Measurements from ENCODE around the gene EDA2R.

Gene EDA2R

GRCh38 chrX:66677430-66677829 is 38.6 kb upstream of the EDA2R start:
- Histone ChIP-seq H3F3A (ENCODE audit: low read depth) (no peaks in the 10 kb centered on the region), H4K20me1 (ENCODE audit: insufficient read depth, low read length, poor library complexity, severe bottlenecking) (no peaks in the 10 kb centered on the region), H3K79me2 (ENCODE audit: insufficient read depth, low read length) (no peaks in the 10 kb centered on the region), H3K9me3 (ENCODE audit: insufficient read depth, low read depth, low read length) (no peaks in the 10 kb centered on the region), H3K4me3 (ENCODE audit: low read length, poor library complexity, severe bottlenecking) (no peak overlapping the region), H3K27me3 (ENCODE audit: insufficient read depth, low read length, poor library complexity, severe bottlenecking) (no peaks in the 10 kb centered on the region), H2AFZ (ENCODE audit: low read length) (no peak overlapping the region), H3K4me2 (ENCODE audit: low read depth, low read length, poor library complexity, severe bottlenecking) (no peak overlapping the region), H3K4me1 (ENCODE audit: insufficient read depth, low read length, poor library complexity, severe bottlenecking) (no peaks in the 10 kb centered on the region), H3K9ac (ENCODE audit: low read depth, low read length, poor library complexity, severe bottlenecking) (no peak overlapping the region), H3K9me2 (replicated peaks; ENCODE audit: low read depth, low read length) (no peaks in the 10 kb centered on the region), H3K36me3 (ENCODE audit: insufficient read depth, low read length) (no peaks in the 10 kb centered on the region)
- TF ChIP-seq EZH2phosphoT487 (IDR thresholded peaks at IDR 0.05; ENCODE audit: borderline replicate concordance) (no peak), CTCF (conservative IDR thresholded peaks at IDR 0.05; ENCODE audit: low read length) (no peak)

- H3K36me3 ChIP-seq (ENCODE audit: insufficient read depth, low read length), result no peaks in the 10 kb centered on the region
- no peak overlapping the region for H3K4me2 ChIP-seq (ENCODE audit: low read depth, low read length, poor library complexity, severe bottlenecking)
- H3K9me2 ChIP-seq (replicated peaks; ENCODE audit: low read depth, low read length), result no peaks in the 10 kb centered on the region
- no peak overlapping the region for H3K4me3 ChIP-seq (ENCODE audit: low read length, poor library complexity, severe bottlenecking)
- H3K27me3 ChIP-seq (ENCODE audit: insufficient read depth, low read length, poor library complexity, severe bottlenecking), result no peaks in the 10 kb centered on the region
- no peaks in the 10 kb centered on the region for H3K4me1 ChIP-seq (ENCODE audit: insufficient read depth, low read length, poor library complexity, severe bottlenecking)
- H3K9me3 ChIP-seq (ENCODE audit: insufficient read depth, low read depth, low read length), result no peaks in the 10 kb centered on the region
- no peak overlapping the region for H2AFZ ChIP-seq (ENCODE audit: low read length)
- no peaks in the 10 kb centered on the region for H3F3A ChIP-seq (ENCODE audit: low read depth)
- H4K20me1 ChIP-seq (ENCODE audit: insufficient read depth, low read length, poor library complexity, severe bottlenecking), result no peaks in the 10 kb centered on the region
- no peak overlapping the region for H3K9ac ChIP-seq (ENCODE audit: low read depth, low read length, poor library complexity, severe bottlenecking)
- TF ChIP-seq CTCF (conservative IDR thresholded peaks at IDR 0.05; ENCODE audit: low read length), result no peak
- no peak for TF ChIP-seq EZH2phosphoT487 (IDR thresholded peaks at IDR 0.05; ENCODE audit: borderline replicate concordance)
- H3K79me2 ChIP-seq (ENCODE audit: insufficient read depth, low read length), result no peaks in the 10 kb centered on the region
Measured at GRCh38 chrX:66676990-66677389, 38.1 kb upstream of the EDA2R start.

GRCh38 chrX:66676413-66676812 is 37.5 kb upstream of the EDA2R start:
- Histone ChIP-seq H4K20me1 (ENCODE audit: insufficient read depth, low read length, poor library complexity, severe bottlenecking) (no peaks in the 10 kb centered on the region), H3K36me3 (ENCODE audit: insufficient read depth, low read length) (no peaks in the 10 kb centered on the region), H3K4me2 (ENCODE audit: low read depth, low read length, poor library complexity, severe bottlenecking) (no peak overlapping the region), H3K4me3 (ENCODE audit: low read length, poor library complexity, severe bottlenecking) (no peak overlapping the region), H2AFZ (ENCODE audit: low read length) (no peak overlapping the region), H3K27me3 (ENCODE audit: insufficient read depth, low read length, poor library complexity, severe bottlenecking) (no peaks in the 10 kb centered on the region), H3K9ac (ENCODE audit: low read depth, low read length, poor library complexity, severe bottlenecking) (no peak overlapping the region), H3K4me1 (ENCODE audit: insufficient read depth, low read length, poor library complexity, severe bottlenecking) (no peaks in the 10 kb centered on the region), H3K9me3 (ENCODE audit: insufficient read depth, low read depth, low read length) (no peaks in the 10 kb centered on the region), H3F3A (ENCODE audit: low read depth) (no peaks in the 10 kb centered on the region), H3K9me2 (replicated peaks; ENCODE audit: low read depth, low read length) (no peaks in the 10 kb centered on the region), H3K79me2 (ENCODE audit: insufficient read depth, low read length) (no peaks in the 10 kb centered on the region)
- no peak for TF ChIP-seq CTCF (conservative IDR thresholded peaks at IDR 0.05; ENCODE audit: low read length)
- TF ChIP-seq EZH2phosphoT487 (IDR thresholded peaks at IDR 0.05; ENCODE audit: borderline replicate concordance), result no peak
